Measurements from ENCODE around the gene IL17B. TPM values are rescaled to one million over a fixed set of nuclear protein-coding genes. Genes with fewer than 3 reads are reported as not detected.

The IL17B gene
- total and polyA plus RNA-seq, 9 of the 15 experiments (the other 6 are each of a cell fraction or from before 2014, with no cell fraction given), result 0.28 to 2.6 (median 0.53) TPM; not detected in 2

- no TSS peak for BruUV-seq (replicated peaks)
- Histone ChIP-seq H2AFZ (ENCODE audit: low read depth, low read length) (no peak overlapping the region), H4K20me1 (replicated peaks; ENCODE audit: control insufficient read depth, insufficient read depth, low read length) (no peaks in the 10 kb centered on the region), H3K9me1 (ENCODE audit: control insufficient read depth, insufficient read depth, low read length) (no peaks in the 10 kb centered on the region), H3K4me3 (no peak overlapping the region), H3K27ac (ENCODE audit: extremely low read depth, low read depth, low read length) (no peak overlapping the region), H3K9ac (ENCODE audit: insufficient read depth in 1 of 2, low read depth in 2 of 2, low read length in 2 of 2) (no peak overlapping the region), H3K4me2 (ENCODE audit: insufficient read depth, low read length) (no peak overlapping the region), H3K27me3 (ENCODE audit: control insufficient read depth in 2 of 2, insufficient read depth in 2 of 2, low read length in 2 of 2) (no peaks in the 10 kb centered on the region), H3K4me1 (replicated peaks in 1 of 2; ENCODE audit: control insufficient read depth in 2 of 2, insufficient read depth in 2 of 2, low read length in 2 of 2) (peaks cover 15% of the 10 kb centered on the region in 2 experiments; a peak in 4 of 5 replicates), H3K9me3 (replicated peaks; ENCODE audit: control insufficient read depth, insufficient read depth, low read depth, low read length) (no peaks in the 10 kb centered on the region), H3K36me3 (ENCODE audit: control insufficient read depth, insufficient read depth, low read length) (no peaks in the 10 kb centered on the region), H3K79me2 (ENCODE audit: control insufficient read depth, insufficient read depth, low read length) (no peaks in the 10 kb centered on the region)
- WGBS (ENCODE audit: insufficient coverage, low coverage, missing lambda C conversion rate), result 10% methylated on average over 2 of the region's 2 CpGs
- ChIA-PET POLR2A (interaction anchor here (1.1 kb wide), 2 partner anchors 10 to 61 kb away, joined by 3 read pairs; no protein-coding TSS in a partner anchor), CTCF (ENCODE audit: low intra/inter-chr PET ratio) (interaction anchor here (1.8 to 3.8 kb wide), 2 partner anchors 51 to 53 kb away, joined by 4 to 36 read pairs; no protein-coding TSS in a partner anchor)
- DNase-seq (ENCODE audit: extremely low read depth in 1 of 4, low spot score in 3 of 4) (no peak), ATAC-seq (no peak), FAIRE-seq (no peak)
- in situ Hi-C loops (cut with MboI), result loop anchor here (5.0 kb wide), 2 partner anchors 49 to 181 kb away; partner anchors contain the start of gene CSNK1A1
- TF ChIP-seq NFIC (IDR thresholded peaks at IDR 0.05) (peak; percentile 25; the same call in 1 of the 2 replicates), CAMTA2 (CRISPR knock-in tag; conservative IDR thresholded peaks at IDR 0.05) (no peak)
- intact Hi-C loops (cut with micrococcal nuclease), result loop anchor here (1.0 to 5.0 kb wide), 4 partner anchors 50 to 229 kb away; partner anchors contain the start of gene ABLIM3
Observed at GRCh38 chr5:149370878-149371277, 8.2 kb downstream of the IL17B start.

DNA sequence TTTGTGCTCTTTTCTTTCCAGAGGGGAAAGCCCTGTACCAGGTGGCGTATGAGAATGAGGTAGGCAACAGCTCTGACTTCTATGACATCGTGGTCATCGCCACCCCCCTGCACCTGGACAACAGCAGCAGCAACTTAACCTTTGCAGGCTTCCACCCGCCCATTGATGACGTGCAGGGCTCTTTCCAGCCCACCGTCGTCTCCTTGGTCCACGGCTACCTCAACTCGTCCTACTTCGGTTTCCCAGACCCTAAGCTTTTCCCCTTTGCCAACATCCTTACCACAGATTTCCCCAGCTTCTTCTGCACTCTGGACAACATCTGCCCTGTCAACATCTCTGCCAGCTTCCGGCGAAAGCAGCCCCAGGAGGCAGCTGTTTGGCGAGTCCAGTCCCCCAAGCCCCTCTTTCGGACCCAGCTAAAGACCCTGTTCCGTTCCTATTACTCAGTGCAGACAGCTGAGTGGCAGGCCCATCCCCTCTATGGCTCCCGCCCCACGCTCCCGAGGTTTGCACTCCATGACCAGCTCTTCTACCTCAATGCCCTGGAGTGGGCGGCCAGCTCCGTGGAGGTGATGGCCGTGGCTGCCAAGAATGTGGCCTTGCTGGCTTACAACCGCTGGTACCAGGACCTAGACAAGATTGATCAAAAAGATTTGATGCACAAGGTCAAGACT, 11.0 kb downstream of the IL17B start:
- H3K9me3 ChIP-seq (replicated peaks; ENCODE audit: control insufficient read depth, insufficient read depth, low read depth, low read length), result no peaks in the 10 kb centered on the region
- FAIRE-seq (no peak), DNase-seq (ENCODE audit: extremely low read depth in 1 of 4, low spot score in 3 of 4) (no peak), ATAC-seq (no peak)
- 0 out of 2 replicates have a peak overlapping the region, but pooled peaks have one; percentile 12 for H2AFZ ChIP-seq (ENCODE audit: low read depth, low read length)
- H3K79me2 ChIP-seq (ENCODE audit: control insufficient read depth, insufficient read depth, low read length), result no peaks in the 10 kb centered on the region
- peak overlapping the region in 1 of 2 experiments; percentile 23; a peak in 1 of 4 replicates for H3K9ac ChIP-seq (ENCODE audit: insufficient read depth in 1 of 2, low read depth in 2 of 2, low read length in 2 of 2)
- CTCF ChIA-PET (ENCODE audit: low intra/inter-chr PET ratio), result interaction anchor here (0.8 to 1.8 kb wide), 4 partner anchors 48 to 461 kb away, joined by 3 to 9 read pairs (median 6); no protein-coding TSS in a partner anchor
- no peaks in the 10 kb centered on the region for H3K9me1 ChIP-seq (ENCODE audit: control insufficient read depth, insufficient read depth, low read length)
- no peak overlapping the region for H3K27ac ChIP-seq (ENCODE audit: extremely low read depth, low read depth, low read length)
- in situ Hi-C loops (cut with MboI), result no loop called here
- H3K36me3 ChIP-seq (ENCODE audit: control insufficient read depth, insufficient read depth, low read length), result no peaks in the 10 kb centered on the region
- WGBS (ENCODE audit: insufficient coverage, low coverage, missing lambda C conversion rate), result 60% methylated on average over 22 of the region's 22 CpGs
- intact Hi-C loops (cut with micrococcal nuclease), result loop anchor here (1.0 to 5.0 kb wide), 4 partner anchors 51 to 250 kb away; no protein-coding TSS in a partner anchor
- H4K20me1 ChIP-seq (replicated peaks; ENCODE audit: control insufficient read depth, insufficient read depth, low read length), result no peaks in the 10 kb centered on the region
- peak overlapping the region; percentile 34; the same call in 1 of the 2 replicates for H3K4me2 ChIP-seq (ENCODE audit: insufficient read depth, low read length)
- BruUV-seq (replicated peaks), result no TSS peak
- POLR2A ChIA-PET, result interaction anchor here (0.6 to 2.1 kb wide), 12 partner anchors 11 to 195 kb away, joined by 3 to 9 read pairs (median 4); partner anchors contain the start of genes GRPEL2 and PCYOX1L
- H3K4me3 ChIP-seq, result no peak overlapping the region
- H3K27me3 ChIP-seq (ENCODE audit: control insufficient read depth in 2 of 2, insufficient read depth in 2 of 2, low read length in 2 of 2), result no peaks in the 10 kb centered on the region
- peaks cover 23% of the 10 kb centered on the region in 2 experiments; a peak in 4 of 5 replicates for H3K4me1 ChIP-seq (replicated peaks in 1 of 2; ENCODE audit: control insufficient read depth in 2 of 2, insufficient read depth in 2 of 2, low read length in 2 of 2)
- no peak for TF ChIP-seq ZNF253 (CRISPR knock-in tag; conservative IDR thresholded peaks at IDR 0.05)
- no peak for TF ChIP-seq ZNF707 (CRISPR knock-in tag; conservative IDR thresholded peaks at IDR 0.05)
- no peak for TF ChIP-seq KAT2B (IDR thresholded peaks at IDR 0.05; ENCODE audit: low read depth, low read length)
- TF ChIP-seq RUNX1 (IDR thresholded peaks at IDR 0.05; ENCODE audit: low read depth), result peak; percentile 39; the same call in 1 of the 2 replicates
- no peak for TF ChIP-seq TRIM25 (IDR thresholded peaks at IDR 0.05; ENCODE audit: borderline replicate concordance)
- no peak for TF ChIP-seq KDM5B (IDR thresholded peaks at IDR 0.05; ENCODE audit: insufficient replicate concordance, low read depth, low read length)
- TF ChIP-seq ZNF717 (CRISPR knock-in tag; IDR thresholded peaks at IDR 0.05), result no peak
- TF ChIP-seq TRIM28 (IDR thresholded peaks at IDR 0.05), result no peak
- no peak for TF ChIP-seq TCF7 (IDR thresholded peaks at IDR 0.05; ENCODE audit: borderline replicate concordance)
- no peak for TF ChIP-seq CC2D1A (IDR thresholded peaks at IDR 0.05)
- TF ChIP-seq ZNF511 (CRISPR knock-in tag; IDR thresholded peaks at IDR 0.05), result 0 out of 2 replicates have a peak, but pooled peaks have one; percentile 5

All from K562 (cell line).